Head of caudate nucleus (tissue), 42 donors: Measurements from ENCODE around the gene P4HTM.
A peak's percentile ranks its signal among the peaks of the same experiment; 100 is the strongest.

Source experiments
- DNase-seq, 42 donors: peaks; one replicate each; pipeline versions ENCODE4 v3.0.0 to v3.0.0-alpha.2; 2020 to 2021; ENCODE audit warnings: mixed read lengths in 7 of 42
- intact Hi-C: fragments of 100-400 bp; cut with DNase I; formaldehyde crosslinking; loops from one replicate; pipeline ENCODE4 v1.15.0; 2022

The P4HTM gene

DNA sequence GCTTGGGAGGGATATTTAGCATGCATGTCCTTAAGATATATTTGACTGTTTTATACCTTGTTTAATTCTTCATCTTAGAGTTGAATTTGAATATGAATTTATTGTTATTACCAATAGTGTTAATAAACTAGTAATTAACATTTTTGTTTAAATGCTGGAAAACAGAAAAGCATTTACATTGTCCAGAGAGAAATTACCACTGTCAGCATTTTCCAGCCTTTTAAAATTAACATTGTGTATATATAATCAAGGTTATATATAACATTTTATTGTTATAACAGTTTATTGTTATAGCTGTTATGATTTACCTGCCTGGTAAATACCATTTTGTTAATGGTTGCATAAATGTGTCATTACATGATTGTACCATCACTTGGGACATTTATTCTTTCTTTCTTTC lies 8.0 kb upstream of the P4HTM start:
- intact Hi-C loops = no loop called here
- no peak for DNase-seq

- DNase-seq = no peak
- intact Hi-C loops = no loop called here
These were observed 7.4 kb upstream of the P4HTM start for GRCh38 chr3:48982686-48983085.

DNA sequence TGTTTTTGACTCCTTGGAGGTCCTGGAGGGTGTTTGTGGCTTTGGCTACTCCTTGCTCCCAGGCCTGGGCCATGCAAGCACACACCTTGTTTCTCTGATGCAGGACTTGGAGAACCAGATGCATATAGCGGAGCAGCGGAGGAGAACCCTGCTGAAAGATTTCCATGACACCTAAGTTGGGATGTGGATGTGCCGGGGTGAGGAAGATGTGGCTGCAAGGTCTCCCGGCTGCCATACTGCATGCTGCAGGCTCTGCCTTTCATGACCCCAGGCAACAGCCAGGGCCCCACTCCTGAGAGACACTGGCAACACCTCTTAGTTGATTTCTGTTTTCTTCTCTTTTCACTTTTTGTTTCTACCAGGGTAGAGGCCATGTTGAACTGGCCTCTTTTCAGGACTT lies 6.9 kb upstream of the P4HTM start:
- DNase-seq = no peak
- intact Hi-C loops = no loop called here

- no peak for DNase-seq
- intact Hi-C loops = loop anchor here (5.0 kb wide), 1 partner anchor 38 kb away; the partner anchor contains the start of gene NDUFAF3
These were observed 5.4 kb upstream of the P4HTM start for GRCh38 chr3:48984663-48985062.

DNA sequence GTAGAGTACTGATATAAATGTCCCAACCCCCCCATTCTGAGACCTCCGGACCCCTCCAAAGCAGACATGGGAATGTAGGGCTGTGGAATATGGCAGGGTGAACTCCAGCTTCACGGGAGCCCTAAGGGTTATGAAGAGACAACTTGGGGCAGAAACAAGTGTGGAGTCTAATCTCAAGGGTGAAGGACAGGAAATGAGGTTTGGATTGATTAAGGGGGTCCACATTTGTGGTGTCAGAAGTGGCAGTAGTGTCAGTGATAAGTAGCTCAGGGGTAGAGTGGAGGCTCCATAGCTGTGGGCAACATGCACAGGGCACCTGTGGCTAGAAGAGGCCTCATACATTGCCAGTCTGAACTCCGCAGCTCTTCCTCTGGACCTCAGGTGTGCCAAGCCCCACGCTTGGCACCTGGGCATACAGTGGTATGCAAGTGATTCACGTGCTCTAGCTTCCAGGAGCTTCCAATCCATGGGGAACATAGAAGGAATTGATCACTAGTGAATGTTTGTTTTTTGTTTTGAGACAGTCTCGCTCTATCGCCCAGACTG lies 4.1 kb upstream of the P4HTM start:
- no peak for DNase-seq

GRCh38 chr3:48989126-48989795 lies 780 bp upstream of the P4HTM start:
- DNase-seq = peak in 1 of 42 donors; percentile 23
- intact Hi-C loops = loop anchor here (5.0 kb wide), 1 partner anchor 33 kb away; the partner anchor contains the start of gene NDUFAF3

More for the DNA sequence above, 4.1 kb upstream of the P4HTM start:
- intact Hi-C loops = loop anchor here (5.0 kb wide), 1 partner anchor 36 kb away; the partner anchor contains the start of gene NDUFAF3

GRCh38 chr3:48990636-48991469 lies 812 bp downstream of the P4HTM start:
- intact Hi-C loops = no loop called here
- peak in 21 of 42 donors; percentile 23 to 78 (median 53) for DNase-seq

DNA sequence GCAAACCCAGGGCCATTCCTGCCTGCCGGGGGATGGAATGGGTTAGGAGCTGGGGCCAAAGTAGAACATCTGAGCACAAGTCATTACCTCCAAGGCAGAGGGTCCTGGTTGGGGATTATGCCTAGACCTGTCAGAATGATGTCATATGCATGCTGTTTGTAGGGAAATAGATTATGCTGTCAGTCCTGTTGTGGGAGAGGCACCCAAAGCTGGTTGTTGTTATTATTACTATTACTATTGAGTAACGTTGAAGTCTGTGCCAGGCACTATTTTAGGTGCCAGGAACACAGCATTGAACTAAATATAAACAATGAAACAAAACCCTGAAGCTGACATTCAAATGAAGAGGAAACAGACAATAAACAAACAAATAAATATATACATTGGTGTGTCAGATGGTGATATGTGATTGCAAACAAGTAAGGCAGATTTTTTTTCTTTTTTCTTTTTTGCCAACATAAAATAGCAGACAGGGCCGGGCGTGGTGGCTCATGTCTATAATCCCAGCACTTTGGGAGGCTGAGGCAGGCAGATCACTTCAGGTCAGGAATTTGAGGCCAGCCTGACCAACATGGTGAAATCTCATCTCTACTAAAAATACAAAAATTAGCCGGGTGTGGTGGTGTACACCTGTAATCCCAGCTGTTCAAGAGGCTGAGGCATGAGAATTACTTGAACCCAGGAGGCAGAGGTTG lies 2.0 kb downstream of the P4HTM start:
- DNase-seq = no peak
- intact Hi-C loops = no loop called here

- DNase-seq = no peak
- intact Hi-C loops = no loop called here
These were observed 3.8 kb downstream of the P4HTM start for GRCh38 chr3:48993834-48994233.

DNA sequence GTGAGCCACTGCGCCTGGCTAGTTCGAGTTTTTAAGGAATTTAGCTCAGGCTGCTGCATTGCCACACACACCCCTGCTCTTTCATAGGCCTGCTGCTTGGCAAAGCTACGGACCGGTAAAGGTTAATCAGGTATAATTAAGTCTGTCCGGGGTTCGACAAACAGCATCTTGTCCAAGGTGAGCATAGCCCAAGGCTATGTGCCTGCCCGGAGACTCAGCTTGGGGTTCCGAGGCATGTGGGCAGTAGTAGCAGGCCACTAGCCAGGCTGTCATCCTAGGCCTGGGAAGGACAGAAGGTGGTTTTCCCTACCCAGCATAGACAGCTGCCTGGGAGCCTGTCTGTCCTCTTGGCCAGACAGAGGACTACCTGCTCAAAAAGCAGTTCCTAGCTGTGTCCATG lies 6.6 kb downstream of the P4HTM start:
- DNase-seq = no peak
- intact Hi-C loops = no loop called here

DNA sequence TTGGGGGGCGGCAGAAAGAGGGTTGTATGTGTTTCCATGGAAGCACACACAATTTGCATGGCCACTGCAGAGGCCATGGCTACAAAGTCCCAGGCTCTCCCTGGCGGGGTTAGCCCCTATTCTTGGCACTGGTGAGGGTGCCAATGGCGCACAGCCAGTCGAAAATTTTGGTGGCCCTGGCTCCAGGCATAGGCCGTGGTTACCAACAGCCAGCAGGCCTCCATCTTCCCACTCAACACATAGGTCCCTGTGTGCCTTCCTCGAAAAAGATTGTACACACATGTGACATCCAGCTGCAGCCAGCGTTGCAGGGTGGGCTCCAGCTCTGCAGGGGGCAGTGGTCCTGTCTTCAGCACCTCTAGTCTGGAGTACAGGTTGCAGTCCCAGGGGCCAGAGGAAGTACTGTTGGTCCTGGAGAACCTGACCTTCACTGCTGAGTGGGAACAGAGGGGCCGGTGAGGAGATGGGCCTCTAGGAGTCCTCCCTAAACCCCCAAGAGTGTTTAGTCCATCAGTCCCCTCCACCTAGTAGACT lies 7.1 kb downstream of the P4HTM start:
- intact Hi-C loops = no loop called here
- DNase-seq = no peak

GRCh38 chr3:48997714-48998637 lies 7.9 kb downstream of the P4HTM start:
- intact Hi-C loops = no loop called here
- peak; percentile 58 to 91 (median 78) for DNase-seq

- intact Hi-C loops = no loop called here
- DNase-seq = no peak
These were observed 9.2 kb downstream of the P4HTM start for GRCh38 chr3:48999085-48999858.

DNA sequence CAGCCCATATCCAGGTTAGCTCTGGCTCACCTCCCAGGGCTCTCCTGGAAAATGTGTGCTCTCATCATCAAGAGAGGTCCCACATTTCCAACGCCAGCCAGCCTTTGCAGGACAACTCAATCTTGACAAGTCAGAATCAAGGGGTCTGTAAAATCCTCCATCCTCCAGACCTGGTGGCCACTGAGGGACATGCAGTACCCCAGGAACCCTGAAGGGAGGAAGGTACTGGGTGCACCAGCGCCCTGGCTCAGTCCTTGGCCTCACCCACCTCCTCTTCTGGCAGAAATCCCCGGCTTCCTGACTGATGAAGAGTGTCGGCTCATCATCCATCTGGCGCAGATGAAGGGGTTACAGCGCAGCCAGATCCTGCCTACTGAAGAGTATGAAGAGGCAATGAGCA lies 11.1 kb downstream of the P4HTM start:
- no peak for DNase-seq
- intact Hi-C loops = no loop called here

DNA sequence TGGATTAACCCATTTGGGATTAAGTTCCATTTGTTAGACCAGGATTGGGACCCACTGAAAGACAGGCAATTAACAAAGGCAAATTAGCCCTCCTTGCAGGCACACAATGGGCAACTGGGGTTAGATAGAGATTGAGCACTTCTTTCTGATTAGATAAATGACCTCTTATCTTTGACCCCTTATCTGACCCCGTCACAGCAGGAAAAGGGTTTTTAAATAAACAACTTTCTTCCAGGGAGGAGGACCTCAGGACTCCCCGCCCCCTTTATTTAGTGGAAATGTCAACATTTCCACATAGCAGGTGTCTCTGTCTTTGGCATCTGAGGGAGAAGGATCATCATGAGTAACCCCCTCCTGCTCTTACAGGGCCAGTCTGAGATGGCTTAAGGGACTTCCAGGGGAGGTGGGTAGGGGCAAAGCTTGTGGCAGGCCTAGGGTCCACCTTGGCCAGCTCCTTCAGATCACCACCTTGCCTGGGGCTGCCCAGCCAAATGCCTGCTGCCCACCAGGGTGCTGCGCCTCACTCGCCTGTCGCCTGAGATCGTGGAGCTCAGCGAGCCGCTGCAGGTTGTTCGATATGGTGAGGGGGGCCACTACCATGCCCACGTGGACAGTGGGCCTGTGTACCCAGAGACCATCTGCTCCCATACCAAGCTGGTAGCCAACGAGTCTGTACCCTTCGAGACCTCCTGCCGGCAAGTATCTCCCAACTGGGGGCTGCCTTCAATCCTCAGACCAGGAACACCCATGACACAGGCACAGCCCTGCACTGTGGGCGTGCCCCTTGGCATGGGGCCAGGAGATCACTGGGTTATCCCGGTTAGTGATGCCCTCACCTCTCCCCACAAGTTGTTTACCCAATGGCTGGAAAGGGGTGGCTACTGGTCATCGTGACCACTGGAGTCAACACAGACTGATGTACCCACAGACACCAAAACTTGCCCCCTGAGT lies 14.6 kb downstream of the P4HTM start:
- intact Hi-C loops = no loop called here
- DNase-seq = peak in 6 of 42 donors; percentile 42 to 66 (median 57)

DNA sequence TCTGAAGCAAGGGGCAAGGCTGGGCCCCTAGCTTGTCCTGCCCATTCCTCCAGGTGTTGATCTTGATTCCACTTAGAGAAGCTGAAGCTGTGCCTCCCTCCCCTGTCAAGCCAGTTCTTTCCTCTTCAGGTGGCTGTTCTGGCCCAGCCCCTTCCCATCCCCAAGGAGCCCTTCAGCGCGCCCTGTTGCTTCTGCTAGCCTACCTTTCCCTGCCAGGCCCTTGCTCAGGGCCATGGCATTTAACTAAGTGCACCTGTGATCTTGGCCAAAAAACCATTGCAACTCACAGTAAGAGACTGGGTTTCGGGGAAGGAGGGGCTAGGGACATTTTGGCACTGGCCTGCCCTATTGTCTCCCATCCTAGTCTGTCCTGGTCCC lies 15.3 kb downstream of the P4HTM start:
- intact Hi-C loops = no loop called here
- DNase-seq = no peak
